Brain microvascular endothelial cell (primary cell): Measurements from ENCODE around the gene XXYLT1.

ENCODE experiments used
- DNase-seq: peaks from one replicate; pipeline ENCODE4 v3.0.0-alpha.2; 2020
- H3K27ac ChIP-seq: fragments of 250-450 bp; sonication (Bioruptor Pico); 2 replicates; pipeline ENCODE4 v1.5.1; 2020; ENCODE audit warnings: mild to moderate bottlenecking, moderate library complexity
- H3K27me3 ChIP-seq: fragments of 250-450 bp; sonication (Bioruptor Pico); replicated peaks from 2 replicates; pipeline ENCODE4 v1.5.1; 2020; ENCODE audit warnings: mild to moderate bottlenecking
- H3K36me3 ChIP-seq: fragments of 250-450 bp; sonication (Bioruptor Pico); replicated peaks from 2 replicates; pipeline ENCODE4 v1.5.1; 2020; ENCODE audit warnings: mild to moderate bottlenecking
- H3K4me3 ChIP-seq: 2 replicates; pipeline ENCODE4 v1.5.1; 2011; ENCODE audit warnings: low read depth, mild to moderate bottlenecking, control low read depth, low read length, moderate library complexity
- CTCF ChIP-seq: IDR thresholded peaks from 2 replicates; pipeline ENCODE4 v1.5.1; 2011; ENCODE audit warnings: low read depth, mild to moderate bottlenecking, moderate library complexity, low read length, control low read depth, inconsistent platforms; ENCODE audit errors: missing control alignments
- in situ Hi-C: cut with HindIII; loops from 2 replicates; pipeline ENCODE4 v1.10.0; 2017; ENCODE audit warnings: low sequenced_read_pairs, low pct_ligation_motif_present

Gene XXYLT1

GRCh38 chr3:195246581-195246995 is 24.4 kb downstream of the XXYLT1 start:
- H3K36me3 ChIP-seq = no peaks in the 10 kb centered on the region
- no peak overlapping the region for H3K4me3 ChIP-seq
- no peak overlapping the region for H3K27ac ChIP-seq
- no peak for DNase-seq
- in situ Hi-C loops = no loop called here
- TF ChIP-seq CTCF = no peak
- H3K27me3 ChIP-seq = no peaks in the 10 kb centered on the region

- H3K27ac ChIP-seq = no peak overlapping the region
- no peaks in the 10 kb centered on the region for H3K36me3 ChIP-seq
- in situ Hi-C loops = no loop called here
- DNase-seq = no peak
- H3K27me3 ChIP-seq = no peaks in the 10 kb centered on the region
- H3K4me3 ChIP-seq = no peak overlapping the region
- TF ChIP-seq CTCF = no peak
These were observed 25.4 kb downstream of the XXYLT1 start for GRCh38 chr3:195245531-195245951.

GRCh38 chr3:195241592-195242355 is 29.2 kb downstream of the XXYLT1 start:
- Histone ChIP-seq H3K27ac (no peak overlapping the region), H3K36me3 (no peaks in the 10 kb centered on the region), H3K4me3 (no peak overlapping the region), H3K27me3 (no peaks in the 10 kb centered on the region)
- DNase-seq = no peak
- in situ Hi-C loops = no loop called here
- no peak for TF ChIP-seq CTCF

- TF ChIP-seq CTCF = no peak
- Histone ChIP-seq H3K36me3 (no peaks in the 10 kb centered on the region), H3K27ac (no peak overlapping the region), H3K4me3 (no peak overlapping the region), H3K27me3 (no peaks in the 10 kb centered on the region)
- no peak for DNase-seq
- in situ Hi-C loops = no loop called here
These were observed 30.0 kb downstream of the XXYLT1 start for GRCh38 chr3:195240939-195241338.

GRCh38 chr3:195240171-195240701 is 30.7 kb downstream of the XXYLT1 start:
- in situ Hi-C loops = no loop called here
- H3K27ac ChIP-seq = no peak overlapping the region
- no peaks in the 10 kb centered on the region for H3K27me3 ChIP-seq
- no peaks in the 10 kb centered on the region for H3K36me3 ChIP-seq
- no peak for TF ChIP-seq CTCF
- no peak overlapping the region for H3K4me3 ChIP-seq
- DNase-seq = no peak
